Subcutaneous adipose tissue (tissue), 4 donors: ENCODE measurements around the gene CNOT1. TPM values are rescaled to one million over a fixed set of nuclear protein-coding genes. Genes with fewer than 3 reads are reported as not detected.

Source experiments
- CTCF ChIP-seq: fragments of 450-650 bp; IDR thresholded peaks from one replicate; pipeline ENCODE4 v1.5.1; 2016; ENCODE audit warnings: low read depth, mild to moderate bottlenecking, control low read depth, antibody characterized with exemption, moderate library complexity
- total RNA-seq, 4 donors: library from RNA; depleted of rRNA; stranded (reverse); fragments of >200 nt; gene quantifications; one replicate each; pipeline ENCODE4 v1.1.0, GENCODE V29; 2016

CNOT1 gene
- total RNA-seq: 100 to 1,000 TPM; 112 to 136 (median 113) TPM

- no peak for TF ChIP-seq CTCF
Measured at GRCh38 chr16:58629733-58630640, at the start of gene CNOT1. Gene CNOT1 (minus strand): TSS chr16:58629826. CDS start chr16:58599337, 30,489 bp downstream.

- no peak for TF ChIP-seq CTCF
Measured at GRCh38 chr16:58678716-58679115, 49.1 kb upstream of the CNOT1 start.

- no peak for TF ChIP-seq CTCF
Measured at GRCh38 chr16:58678269-58678668, 48.6 kb upstream of the CNOT1 start.

- TF ChIP-seq CTCF: no peak
Measured at GRCh38 chr16:58670946-58671583, 41.4 kb upstream of the CNOT1 start.

- TF ChIP-seq CTCF: no peak
Measured at GRCh38 chr16:58670177-58670576, 40.6 kb upstream of the CNOT1 start.

- TF ChIP-seq CTCF: no peak
Measured at GRCh38 chr16:58665200-58665599, 35.6 kb upstream of the CNOT1 start.

GRCh38 chr16:58661199-58661830 is 31.7 kb upstream of the CNOT1 start:
- TF ChIP-seq CTCF: no peak
